Activated CD8-positive, alpha-beta T cell treated with anti-CD3 and anti-CD28 coated beads for 36 hours (primary cell): Measurements from ENCODE around the gene SYK. TPM values are rescaled to one million over a fixed set of nuclear protein-coding genes. Genes with fewer than 3 reads are reported as not detected.

Source experiments
- ATAC-seq: fragments of 200-7000 bp; cut with Tn5 transposase; one replicate; pipeline ENCODE4 v1.10.0; 2021; ENCODE audit warnings: mild to moderate bottlenecking, moderate library complexity
- CTCF ChIA-PET: fragments of 350-600 bp; sonication (Branson Sonifier 250); formaldehyde crosslinking; loops from one replicate; lab custom pipeline; 2021; ENCODE audit warnings: antibody characterized with exemption; lab: Charles Lee
- POLR2A ChIA-PET: fragments of 350-600 bp; sonication (Branson Sonifier 250); formaldehyde crosslinking; loops from one replicate; lab custom pipeline; 2021; ENCODE audit warnings: antibody characterized with exemption; lab: Charles Lee
- DNase-seq: peaks from one replicate; pipeline ENCODE4 v3.0.0-alpha.2; 2020
- H3K27ac Mint-ChIP-seq: one replicate; pipeline ENCODE4 v1.8.0; 2021; ENCODE audit warnings: mild to moderate bottlenecking, mixed read lengths
- H3K27me3 Mint-ChIP-seq: one replicate; pipeline ENCODE4 v1.8.0; 2021; ENCODE audit warnings: mixed read lengths
- H3K36me3 Mint-ChIP-seq: one replicate; pipeline ENCODE4 v1.8.0; 2021; ENCODE audit warnings: low read depth, mixed read lengths
- H3K4me1 Mint-ChIP-seq: one replicate; pipeline ENCODE4 v1.8.0; 2021; ENCODE audit warnings: low read depth, mixed read lengths
- H3K4me3 Mint-ChIP-seq: one replicate; pipeline ENCODE4 v1.8.0; 2021; ENCODE audit warnings: mild to moderate bottlenecking, moderate library complexity, mixed read lengths
- H3K9me3 Mint-ChIP-seq: one replicate; pipeline ENCODE4 v1.8.0; 2021; ENCODE audit warnings: mixed read lengths
- intact Hi-C: fragments of 100-400 bp; cut with micrococcal nuclease; formaldehyde crosslinking; loops from one replicate; pipeline ENCODE4 v1.10.0; 2022
- total RNA-seq, 2 experiments: library from RNA; stranded (reverse); gene quantifications; one replicate each; pipeline ENCODE4 v1.2.3, GENCODE V29; 2021
- TF ChIP-seq, protein P1 (sequence below): fragments of 200-600 bp; IDR thresholded peaks from one replicate; pipeline ENCODE4 v1.8.0; 2022; ENCODE audit warnings: antibody characterized with exemption, mild to moderate bottlenecking

The SYK gene
- total RNA-seq, 2 experiments from 2014 or later = 0.20 to 0.56 TPM

DNA sequence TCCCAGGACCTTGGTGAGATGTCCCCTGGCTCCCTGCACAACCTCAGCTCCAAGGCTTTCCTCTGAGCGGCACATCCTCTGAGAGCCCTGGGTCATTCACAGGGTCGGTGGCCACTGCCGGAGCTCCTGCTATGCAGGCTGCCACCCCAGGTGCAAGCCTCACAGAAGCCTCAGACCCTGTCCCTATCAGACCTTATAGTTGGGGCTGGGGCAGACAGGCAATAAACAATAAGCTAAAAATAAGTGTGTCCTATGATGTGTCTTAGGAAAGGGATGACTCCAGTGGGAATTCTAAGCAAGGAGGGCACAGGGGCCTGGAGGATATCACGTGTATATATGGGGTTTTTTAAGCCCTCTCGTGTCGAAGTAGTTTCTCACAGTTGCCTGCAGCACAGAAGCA is 91.3 kb downstream of the SYK start:
- ChIA-PET POLR2A (no interaction called here), CTCF (no interaction called here)
- intact Hi-C loops = no loop called here
- Mint-ChIP-seq H3K36me3 (no peaks in the 10 kb centered on the region), H3K27me3 (no peaks in the 10 kb centered on the region), H3K4me1 (no peaks in the 10 kb centered on the region), H3K27ac (no peak overlapping the region), H3K4me3 (no peak overlapping the region), H3K9me3 (no peaks in the 10 kb centered on the region)
- TF ChIP-seq, protein P1, sequence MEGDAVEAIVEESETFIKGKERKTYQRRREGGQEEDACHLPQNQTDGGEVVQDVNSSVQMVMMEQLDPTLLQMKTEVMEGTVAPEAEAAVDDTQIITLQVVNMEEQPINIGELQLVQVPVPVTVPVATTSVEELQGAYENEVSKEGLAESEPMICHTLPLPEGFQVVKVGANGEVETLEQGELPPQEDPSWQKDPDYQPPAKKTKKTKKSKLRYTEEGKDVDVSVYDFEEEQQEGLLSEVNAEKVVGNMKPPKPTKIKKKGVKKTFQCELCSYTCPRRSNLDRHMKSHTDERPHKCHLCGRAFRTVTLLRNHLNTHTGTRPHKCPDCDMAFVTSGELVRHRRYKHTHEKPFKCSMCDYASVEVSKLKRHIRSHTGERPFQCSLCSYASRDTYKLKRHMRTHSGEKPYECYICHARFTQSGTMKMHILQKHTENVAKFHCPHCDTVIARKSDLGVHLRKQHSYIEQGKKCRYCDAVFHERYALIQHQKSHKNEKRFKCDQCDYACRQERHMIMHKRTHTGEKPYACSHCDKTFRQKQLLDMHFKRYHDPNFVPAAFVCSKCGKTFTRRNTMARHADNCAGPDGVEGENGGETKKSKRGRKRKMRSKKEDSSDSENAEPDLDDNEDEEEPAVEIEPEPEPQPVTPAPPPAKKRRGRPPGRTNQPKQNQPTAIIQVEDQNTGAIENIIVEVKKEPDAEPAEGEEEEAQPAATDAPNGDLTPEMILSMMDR = no peak
- no peak for ATAC-seq
- DNase-seq = no peak

DNA sequence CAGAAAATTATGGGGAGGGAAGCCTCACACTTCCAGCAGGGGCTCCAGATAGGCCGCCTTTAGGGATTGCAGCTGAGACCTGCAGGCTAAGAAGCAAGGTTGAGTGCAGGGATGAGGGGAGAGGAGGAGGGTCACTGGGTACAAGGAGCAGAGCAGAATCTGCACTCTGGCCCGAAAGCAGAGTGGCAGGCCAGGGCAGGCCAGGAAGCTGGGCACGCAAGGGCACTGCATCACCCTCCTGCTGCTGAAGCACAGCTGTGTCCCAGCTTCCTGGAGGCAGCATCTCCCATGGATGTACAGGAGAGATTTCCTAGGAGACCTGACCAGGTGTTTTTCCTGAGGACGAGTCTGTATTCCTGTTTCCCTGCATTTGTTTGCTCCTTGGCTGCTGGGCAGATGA is 92.1 kb downstream of the SYK start:
- intact Hi-C loops = no loop called here
- Mint-ChIP-seq H3K36me3 (no peaks in the 10 kb centered on the region), H3K27me3 (no peaks in the 10 kb centered on the region), H3K4me3 (no peak overlapping the region), H3K27ac (no peak overlapping the region), H3K4me1 (no peaks in the 10 kb centered on the region), H3K9me3 (no peaks in the 10 kb centered on the region)
- ATAC-seq (no peak), DNase-seq (no peak)
- ChIA-PET POLR2A (no interaction called here), CTCF (interaction anchor here (1.5 kb wide), 1 partner anchor 21 kb away, joined by 3 read pairs; no protein-coding TSS in a partner anchor)
- TF ChIP-seq, protein P1 = no peak

DNA sequence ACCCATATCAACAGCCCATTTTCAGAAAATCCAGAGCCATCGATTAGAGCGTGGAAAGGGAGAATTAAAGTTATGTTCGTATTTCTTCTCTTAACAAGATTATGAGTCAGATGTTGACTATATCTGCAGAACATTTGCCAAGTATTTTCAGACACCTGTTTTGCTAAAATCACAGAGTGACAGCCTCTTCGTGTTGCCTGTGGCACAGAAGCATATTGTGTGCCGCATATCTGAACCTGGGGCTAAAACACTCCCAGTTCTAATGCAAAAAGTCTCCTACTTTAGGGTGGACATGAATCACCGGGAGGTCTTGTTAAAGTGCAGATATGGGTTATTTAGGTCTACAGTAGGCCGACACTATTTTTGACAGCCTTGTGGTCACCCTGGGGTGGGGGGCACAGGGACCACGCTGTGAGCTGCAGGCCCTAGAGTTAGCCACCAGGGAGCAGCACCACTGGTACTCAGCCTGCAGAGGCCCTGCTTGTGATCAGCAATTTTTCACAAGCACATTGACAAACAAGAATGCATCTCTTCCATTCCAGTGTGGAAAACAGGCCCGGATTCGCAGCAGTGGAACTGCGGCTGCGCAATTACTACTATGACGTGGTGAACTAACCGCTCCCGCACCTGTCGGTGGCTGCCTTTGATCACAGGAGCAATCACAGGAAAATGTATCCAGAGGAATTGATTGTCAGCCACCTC is 93.5 kb downstream of the SYK start:
- Mint-ChIP-seq H3K9me3 (no peaks in the 10 kb centered on the region), H3K4me1 (no peaks in the 10 kb centered on the region), H3K27me3 (no peaks in the 10 kb centered on the region), H3K4me3 (no peak overlapping the region), H3K27ac (no peak overlapping the region), H3K36me3 (no peaks in the 10 kb centered on the region)
- TF ChIP-seq, protein P1 = peak; percentile 57
- CTCF ChIA-PET = interaction anchor here (0.5 kb wide), 1 partner anchor 832 kb away, joined by 4 read pairs; no protein-coding TSS in a partner anchor
- DNase-seq = peak; percentile 16
- intact Hi-C loops = no loop called here
- peak; percentile 37 for ATAC-seq
- POLR2A ChIA-PET = no interaction called here

DNA sequence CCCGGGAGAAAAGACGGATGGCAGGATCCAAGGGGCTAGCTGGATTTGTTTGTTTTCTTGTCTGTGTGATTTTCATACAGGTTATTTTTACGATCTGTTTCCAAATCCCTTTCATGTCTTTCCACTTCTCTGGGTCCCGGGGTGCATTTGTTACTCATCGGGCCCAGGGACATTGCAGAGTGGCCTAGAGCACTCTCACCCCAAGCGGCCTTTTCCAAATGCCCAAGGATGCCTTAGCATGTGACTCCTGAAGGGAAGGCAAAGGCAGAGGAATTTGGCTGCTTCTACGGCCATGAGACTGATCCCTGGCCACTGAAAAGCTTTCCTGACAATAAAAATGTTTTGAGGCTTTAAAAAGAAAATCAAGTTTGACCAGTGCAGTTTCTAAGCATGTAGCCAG is 94.2 kb downstream of the SYK start:
- DNase-seq (no peak), ATAC-seq (no peak)
- H3K4me1 Mint-ChIP-seq = no peaks in the 10 kb centered on the region
- POLR2A ChIA-PET = no interaction called here
- no peaks in the 10 kb centered on the region for H3K9me3 Mint-ChIP-seq
- H3K27me3 Mint-ChIP-seq = no peaks in the 10 kb centered on the region
- H3K4me3 Mint-ChIP-seq = no peak overlapping the region
- CTCF ChIA-PET = interaction anchor here (0.5 kb wide), 1 partner anchor 831 kb away, joined by 4 read pairs; no protein-coding TSS in a partner anchor
- TF ChIP-seq, protein P1 = no peak
- no peak overlapping the region for H3K27ac Mint-ChIP-seq
- intact Hi-C loops = no loop called here
- H3K36me3 Mint-ChIP-seq = no peaks in the 10 kb centered on the region

DNA sequence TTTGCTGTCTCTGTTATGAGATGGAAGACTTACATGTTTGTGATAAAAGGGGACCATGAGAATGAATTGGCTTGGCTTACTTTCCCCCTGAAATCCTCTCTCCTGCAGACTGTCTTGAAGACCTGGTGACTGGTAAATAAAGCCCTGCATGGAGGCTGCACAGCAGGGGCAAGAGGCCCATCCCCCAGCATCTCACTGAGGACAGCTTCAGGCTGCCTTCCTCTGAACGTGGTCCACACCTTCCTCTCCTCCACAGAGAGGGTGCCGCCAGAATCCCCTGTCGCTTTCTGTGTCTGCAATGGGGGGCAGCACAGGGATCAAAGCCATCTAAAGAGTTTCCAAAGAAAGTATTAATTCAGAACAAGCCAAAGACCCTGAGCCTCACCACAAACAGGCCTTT is 94.6 kb downstream of the SYK start:
- intact Hi-C loops = no loop called here
- no peaks in the 10 kb centered on the region for H3K27me3 Mint-ChIP-seq
- no peaks in the 10 kb centered on the region for H3K4me1 Mint-ChIP-seq
- DNase-seq (no peak), ATAC-seq (no peak)
- TF ChIP-seq, protein P1 = no peak
- H3K9me3 Mint-ChIP-seq = no peaks in the 10 kb centered on the region
- H3K36me3 Mint-ChIP-seq = no peaks in the 10 kb centered on the region
- H3K27ac Mint-ChIP-seq = no peak overlapping the region
- POLR2A ChIA-PET = no interaction called here
- no peak overlapping the region for H3K4me3 Mint-ChIP-seq
- CTCF ChIA-PET = interaction anchor here (2.8 kb wide), 1 partner anchor 19 kb away, joined by 8 read pairs; no protein-coding TSS in a partner anchor
